Dedifferentiated amniotic fluid mesenchymal stem cell (primary cell): Measurements from ENCODE around the gene GRIK4.

ENCODE experiments used
- DNase-seq: peaks from one replicate; pipeline ENCODE4 v3.0.0-alpha.2; 2016; ENCODE audit errors: extremely low spot score

GRIK4 gene

GRCh38 chr11:120914021-120914420, 402.5 kb downstream of the GRIK4 start:
- DNase-seq: no peak

- no peak for DNase-seq
These were observed 403.1 kb downstream of the GRIK4 start for GRCh38 chr11:120914601-120915000.

- no peak for DNase-seq
These were observed 406.2 kb downstream of the GRIK4 start for GRCh38 chr11:120917559-120918239.

GRCh38 chr11:120918257-120918656, 406.7 kb downstream of the GRIK4 start:
- no peak for DNase-seq

- DNase-seq: no peak
These were observed 407.5 kb downstream of the GRIK4 start for GRCh38 chr11:120919045-120919444.

- no peak for DNase-seq
These were observed 408.0 kb downstream of the GRIK4 start for GRCh38 chr11:120919566-120919965.

- DNase-seq: no peak
These were observed 412.4 kb downstream of the GRIK4 start for GRCh38 chr11:120923866-120924508.

GRCh38 chr11:120925944-120926343, 414.4 kb downstream of the GRIK4 start:
- no peak for DNase-seq

GRCh38 chr11:120928627-120929026, 417.1 kb downstream of the GRIK4 start:
- DNase-seq: no peak

- peak; percentile 23 for DNase-seq
These were observed 417.5 kb downstream of the GRIK4 start for GRCh38 chr11:120929090-120929489.

- DNase-seq: no peak
These were observed 418.2 kb downstream of the GRIK4 start for GRCh38 chr11:120929664-120930154.

- DNase-seq: no peak
These were observed 419.7 kb downstream of the GRIK4 start for GRCh38 chr11:120931057-120931779.

GRCh38 chr11:120932305-120932915, 420.9 kb downstream of the GRIK4 start:
- no peak for DNase-seq

GRCh38 chr11:120936356-120936755, 424.8 kb downstream of the GRIK4 start:
- DNase-seq: no peak

GRCh38 chr11:120937501-120937900, 426.0 kb downstream of the GRIK4 start:
- no peak for DNase-seq

GRCh38 chr11:120938260-120938659, 426.7 kb downstream of the GRIK4 start:
- DNase-seq: no peak

GRCh38 chr11:120940160-120940848, 428.8 kb downstream of the GRIK4 start:
- DNase-seq: no peak

GRCh38 chr11:120941000-120941399, 429.5 kb downstream of the GRIK4 start:
- DNase-seq: no peak

GRCh38 chr11:120942701-120943100, 431.2 kb downstream of the GRIK4 start:
- no peak for DNase-seq

- no peak for DNase-seq
These were observed 433.5 kb downstream of the GRIK4 start for GRCh38 chr11:120945042-120945441.

GRCh38 chr11:120950880-120951279, 439.3 kb downstream of the GRIK4 start:
- DNase-seq: no peak
